HG03139 (cell line): ENCODE results near the gene UHRF1.
"Not testable (repeated sequence)": the region's sequence is repeated elsewhere in the genome, so short reads cannot be mapped to it uniquely, and the experiment has no call there.

ENCODE experiments used
- ATAC-seq: cut with Tn5 transposase; IDR thresholded peaks from one replicate; pipeline ENCODE4 v1.9.1; 2021; ENCODE audit not compliant: unreplicated experiment

Gene UHRF1

GRCh38 chr19:4933528-4933927, 24.2 kb downstream of the UHRF1 start:
- no peak for ATAC-seq

GRCh38 chr19:4935444-4935843, 26.1 kb downstream of the UHRF1 start:
- no peak for ATAC-seq

- ATAC-seq = no peak
Observed at GRCh38 chr19:4937060-4937459, 27.8 kb downstream of the UHRF1 start.

GRCh38 chr19:4938461-4938860, 29.2 kb downstream of the UHRF1 start:
- not testable (repeated sequence) for ATAC-seq

GRCh38 chr19:4939466-4939865, 30.2 kb downstream of the UHRF1 start:
- no peak for ATAC-seq

- ATAC-seq = not testable (repeated sequence)
Observed at GRCh38 chr19:4941638-4942169, 32.4 kb downstream of the UHRF1 start.

- not testable (repeated sequence) for ATAC-seq
Observed at GRCh38 chr19:4950650-4951049, 41.3 kb downstream of the UHRF1 start.

- no peak for ATAC-seq
Observed at GRCh38 chr19:4951656-4952055, 42.4 kb downstream of the UHRF1 start.

- no peak for ATAC-seq
Observed at GRCh38 chr19:4952945-4953344, 43.6 kb downstream of the UHRF1 start.

- ATAC-seq = not testable (repeated sequence)
Observed at GRCh38 chr19:4954320-4955149, 45.2 kb downstream of the UHRF1 start.

GRCh38 chr19:4955274-4955673, 46.0 kb downstream of the UHRF1 start:
- no peak for ATAC-seq

- no peak for ATAC-seq
Observed at GRCh38 chr19:4957981-4958380, 48.7 kb downstream of the UHRF1 start.

GRCh38 chr19:4962085-4962619, 52.9 kb downstream of the UHRF1 start:
- ATAC-seq = no peak

GRCh38 chr19:4965061-4965460, 55.8 kb downstream of the UHRF1 start:
- ATAC-seq = no peak

- ATAC-seq = no peak
Observed at GRCh38 chr19:4966591-4966990, 57.3 kb downstream of the UHRF1 start.

- no peak for ATAC-seq
Observed at GRCh38 chr19:4967738-4968461, 58.6 kb downstream of the UHRF1 start.

GRCh38 chr19:4968462-4969291, 59.4 kb downstream of the UHRF1 start, which contains the start of gene KDM4B:
Gene KDM4B, plus strand, starts transcription at chr19:4969113. Its CDS starts 63,778 bp downstream, at chr19:5032891.
- peak; percentile 81 for ATAC-seq

- ATAC-seq = no peak
Observed at GRCh38 chr19:4969292-4969771, 60.0 kb downstream of the UHRF1 start.

GRCh38 chr19:4969772-4970531, 60.7 kb downstream of the UHRF1 start:
- ATAC-seq = no peak
